ENCODE measurements around the gene NUP210.
"Not testable (repeated sequence)": the region's sequence is repeated elsewhere in the genome, so short reads cannot be mapped to it uniquely, and the experiment has no call there.

Gene NUP210

GRCh38 chr3:13404626-13405452 is 15.3 kb downstream of the NUP210 start:
- no peak for DNase-seq

GRCh38 chr3:13403847-13404246 is 16.3 kb downstream of the NUP210 start:
- no peak for DNase-seq

- no peak for DNase-seq
Observed at GRCh38 chr3:13403213-13403819, 16.8 kb downstream of the NUP210 start.

GRCh38 chr3:13401149-13401548 is 19.0 kb downstream of the NUP210 start:
- peak; percentile 77 for DNase-seq

- DNase-seq: no peak
Observed at GRCh38 chr3:13400114-13400673, 19.9 kb downstream of the NUP210 start.

GRCh38 chr3:13399603-13400002 is 20.5 kb downstream of the NUP210 start:
- no peak for DNase-seq

GRCh38 chr3:13397316-13397715 is 22.8 kb downstream of the NUP210 start:
- no peak for DNase-seq

GRCh38 chr3:13394363-13394762 is 25.8 kb downstream of the NUP210 start:
- no peak for DNase-seq

GRCh38 chr3:13393427-13394360 is 26.4 kb downstream of the NUP210 start:
- no peak for DNase-seq

- DNase-seq: no peak
Observed at GRCh38 chr3:13391308-13391707, 28.8 kb downstream of the NUP210 start.

GRCh38 chr3:13389378-13389777 is 30.7 kb downstream of the NUP210 start:
- DNase-seq: no peak

- no peak for DNase-seq
Observed at GRCh38 chr3:13388816-13389215, 31.3 kb downstream of the NUP210 start.

GRCh38 chr3:13385373-13385965 is 34.7 kb downstream of the NUP210 start:
- DNase-seq: peak; percentile 84

GRCh38 chr3:13380971-13381370 is 39.2 kb downstream of the NUP210 start:
- no peak for DNase-seq

GRCh38 chr3:13379201-13379830 is 40.8 kb downstream of the NUP210 start:
- no peak for DNase-seq

GRCh38 chr3:13378155-13378554 is 42.0 kb downstream of the NUP210 start:
- no peak for DNase-seq

- not testable (repeated sequence) for DNase-seq
Observed at GRCh38 chr3:13377741-13378140, 42.4 kb downstream of the NUP210 start.

GRCh38 chr3:13377021-13377420 is 43.1 kb downstream of the NUP210 start:
- DNase-seq: no peak

GRCh38 chr3:13376091-13376490 is 44.0 kb downstream of the NUP210 start:
- DNase-seq: no peak

- no peak for DNase-seq
Observed at GRCh38 chr3:13375464-13375863, 44.7 kb downstream of the NUP210 start.

- no peak for DNase-seq
Observed at GRCh38 chr3:13373975-13374586, 46.0 kb downstream of the NUP210 start.

- DNase-seq: no peak
Observed at GRCh38 chr3:13372656-13373055, 47.5 kb downstream of the NUP210 start.

All from NCI-H510A treated with DMSO at 0.1 percent for 48 hours (cell line).